ENCODE data around the gene CDC42SE1.
"Not testable (repeated sequence)": the region's sequence is repeated elsewhere in the genome, so short reads cannot be mapped to it uniquely, and the experiment has no call there.

Gene CDC42SE1, protein sequence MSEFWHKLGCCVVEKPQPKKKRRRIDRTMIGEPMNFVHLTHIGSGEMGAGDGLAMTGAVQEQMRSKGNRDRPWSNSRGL

DNA sequence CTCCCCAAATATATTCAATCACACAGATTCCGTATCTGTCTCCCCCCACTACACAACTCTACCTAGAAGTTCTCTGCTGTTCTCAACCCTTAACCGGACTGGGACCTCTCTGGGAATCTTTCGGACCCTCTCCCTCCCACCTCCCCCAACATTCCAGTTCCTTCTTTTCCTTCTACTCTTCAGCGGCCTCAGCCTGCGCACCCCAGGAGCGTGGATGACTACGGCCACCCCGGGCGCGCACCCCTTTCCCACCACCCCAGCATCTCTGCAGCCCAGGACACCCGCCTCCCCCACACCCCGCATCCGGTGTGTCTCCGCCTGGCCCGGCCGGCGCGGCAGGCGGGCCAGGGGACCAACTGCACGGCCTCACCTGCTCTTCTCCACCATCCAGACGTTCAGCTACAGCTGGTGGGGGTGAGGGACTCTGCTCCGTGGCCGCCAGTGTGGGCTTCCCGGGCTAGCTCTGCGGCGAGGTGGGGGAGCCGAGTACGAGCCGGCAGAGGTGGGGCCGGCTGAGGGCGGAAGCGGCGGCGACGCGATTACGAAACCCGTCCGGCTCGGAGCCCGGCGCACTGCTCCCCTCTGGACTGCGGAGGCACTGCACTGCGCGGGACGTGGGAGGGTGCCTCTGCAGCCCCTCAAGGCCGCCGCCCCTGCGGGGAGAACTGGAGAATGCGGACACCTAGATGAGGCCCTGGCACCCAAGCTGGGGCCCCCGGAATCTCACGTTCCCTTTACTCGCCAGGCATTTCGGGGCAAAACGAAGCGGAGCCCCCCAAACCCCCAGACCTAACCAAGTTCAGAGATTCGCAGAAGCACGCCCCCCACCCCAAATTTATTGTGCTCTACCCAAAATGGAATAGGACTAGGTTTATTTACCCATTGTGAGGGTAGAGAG is at the start of gene CDC42SE1:
Gene CDC42SE1, minus strand, starts transcription at position 514 of the 898 bp plus-strand sequence. CDS start 3,892 bp downstream, outside the sequence.
- peak; percentile 81 to 85 for DNase-seq

DNA sequence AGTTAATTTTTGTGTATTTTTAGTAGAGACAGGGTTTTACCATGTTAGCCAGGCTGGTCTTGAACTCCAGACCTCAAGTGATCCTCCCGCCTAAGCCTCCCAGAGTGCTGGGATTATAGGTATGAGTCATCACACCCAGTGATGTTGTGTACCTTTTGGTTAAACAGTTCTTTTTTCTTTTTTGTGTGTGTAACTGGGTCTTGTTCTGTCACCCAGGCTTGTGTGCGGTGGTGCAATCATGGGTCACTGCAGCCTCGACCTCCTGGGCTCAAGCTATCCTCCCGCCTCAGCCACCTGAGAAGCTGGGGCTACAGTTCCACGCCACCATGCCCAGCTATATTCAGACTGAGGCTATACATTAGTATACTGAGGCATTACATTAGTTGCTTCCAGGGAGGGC is 48.9 kb upstream of the CDC42SE1 start:
- DNase-seq, result no peak

DNA sequence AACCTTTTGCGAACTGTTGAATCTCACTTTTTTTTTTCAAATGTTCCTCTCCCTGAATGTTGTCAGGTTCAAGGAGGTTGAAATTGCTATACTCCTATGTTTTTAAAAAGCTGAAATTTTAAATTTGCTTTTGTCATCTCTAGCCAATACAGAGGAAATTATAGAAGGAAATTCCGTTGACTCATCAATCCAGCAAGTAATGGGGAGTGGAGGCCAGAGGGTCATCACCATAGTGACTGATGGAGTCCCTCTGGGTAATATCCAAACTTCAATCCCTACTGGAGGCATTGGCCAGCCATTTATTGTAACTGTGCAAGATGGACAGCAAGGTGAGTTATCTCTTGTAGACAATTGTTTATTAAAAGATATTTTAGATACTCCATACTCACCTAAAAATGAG is 47.5 kb upstream of the CDC42SE1 start:
- no peak for DNase-seq

DNA sequence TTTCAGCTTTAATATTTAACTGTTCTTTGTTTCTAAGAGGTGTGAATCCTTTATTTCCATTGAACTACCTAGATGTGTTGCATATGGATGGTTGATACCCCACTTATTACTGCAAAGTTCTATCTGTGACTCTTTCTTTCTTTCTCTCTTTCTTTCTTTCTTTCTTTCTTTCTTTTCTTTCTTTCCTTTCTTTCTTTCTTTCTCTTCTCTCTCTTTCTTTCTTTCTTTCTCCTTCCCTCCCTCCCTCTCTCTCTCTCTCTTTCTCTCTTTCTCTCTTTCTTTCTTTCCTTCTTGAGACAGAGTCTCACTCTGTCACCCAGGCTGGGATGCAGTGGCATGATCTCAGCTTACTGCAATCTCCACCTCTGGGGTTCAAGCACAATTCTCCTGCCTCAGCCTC is 45.2 kb upstream of the CDC42SE1 start:
- DNase-seq, result no peak

DNA sequence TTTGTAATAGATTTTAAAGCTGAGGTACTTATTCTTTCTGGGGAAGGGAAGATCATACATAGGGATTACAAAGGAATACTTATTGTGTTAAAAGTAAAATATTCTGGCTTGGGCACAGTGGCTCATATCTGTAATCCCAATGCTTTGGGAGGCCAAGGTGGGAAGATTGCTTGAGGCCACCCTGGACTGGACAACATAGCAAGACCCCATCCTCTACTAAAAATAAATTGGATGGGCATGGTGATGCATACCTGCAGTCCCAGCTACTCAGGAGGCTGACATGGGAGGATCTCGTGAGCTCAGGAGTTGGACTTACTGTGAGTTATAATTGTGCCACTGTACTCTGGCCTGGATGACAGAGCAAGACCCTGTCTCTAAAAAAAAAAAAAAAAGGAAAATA is 38.7 kb upstream of the CDC42SE1 start:
- no peak for DNase-seq

DNA sequence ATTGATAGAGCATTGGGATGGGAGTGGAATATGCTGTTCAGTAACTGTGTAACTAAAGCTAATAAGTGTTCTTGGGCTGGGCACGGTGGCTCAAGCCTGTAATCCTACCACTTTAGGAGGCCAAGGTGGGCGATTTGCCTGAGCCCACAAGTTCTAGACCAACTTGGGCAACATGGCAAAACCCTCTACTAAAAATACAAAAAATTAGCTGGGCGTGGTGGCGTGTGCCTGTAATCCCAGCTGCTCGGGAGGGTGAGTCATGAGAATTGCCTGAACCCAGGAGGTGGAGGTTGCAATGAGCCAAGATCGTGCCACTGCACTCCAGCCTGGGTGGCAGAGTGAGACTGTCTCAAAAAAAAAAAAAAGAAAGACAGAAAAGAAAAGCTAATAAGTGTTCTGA is 38.0 kb upstream of the CDC42SE1 start:
- not testable (repeated sequence) for DNase-seq

DNA sequence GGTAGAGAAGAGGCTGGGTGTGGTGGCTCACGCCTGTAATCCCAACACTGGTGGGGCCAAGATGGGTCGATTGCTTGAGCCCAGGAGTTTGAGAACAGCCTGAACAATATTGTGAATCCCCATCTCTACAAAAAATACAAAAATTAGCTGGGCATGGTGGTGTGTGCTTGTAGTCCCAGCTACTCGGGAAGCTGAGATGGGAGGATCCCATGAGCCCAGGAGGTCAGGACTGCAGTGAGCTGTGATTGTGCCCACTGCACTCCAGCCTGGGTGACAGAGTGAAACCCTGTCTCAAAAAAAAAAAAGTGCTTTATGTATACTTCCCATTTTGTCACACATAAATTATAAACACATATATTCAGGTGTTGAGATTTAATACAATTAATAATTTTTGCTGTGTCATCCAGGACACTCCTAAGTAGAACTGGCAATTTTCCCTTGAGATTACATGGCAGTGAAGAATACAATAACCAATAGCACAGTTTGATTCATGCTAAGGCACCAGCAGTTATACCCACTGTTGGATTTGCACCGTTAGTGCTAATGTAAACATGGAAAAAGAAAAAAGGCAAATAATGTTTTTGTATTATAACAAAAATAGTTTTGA is 26.6 kb upstream of the CDC42SE1 start:
- no peak for DNase-seq

DNA sequence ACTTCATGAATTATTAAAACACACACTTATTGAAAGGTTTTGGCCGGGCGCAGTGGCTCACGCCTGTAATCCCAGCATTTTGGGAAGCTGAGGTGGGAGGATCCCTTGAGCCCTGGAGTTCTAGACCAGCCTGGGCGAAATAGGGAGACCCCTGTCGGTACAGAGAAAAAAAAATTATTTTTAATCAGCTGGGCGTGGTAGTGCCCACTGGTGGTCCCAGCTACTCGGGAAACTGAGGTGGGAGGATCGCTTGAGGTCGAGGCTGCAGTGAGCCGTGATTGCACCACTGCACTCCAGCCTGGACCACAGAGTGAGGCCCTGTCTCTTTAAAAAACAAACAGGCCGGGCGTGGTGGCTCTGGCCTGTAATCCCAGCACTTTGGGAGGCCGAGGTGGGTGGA is 12.8 kb upstream of the CDC42SE1 start:
- DNase-seq, result no peak

DNA sequence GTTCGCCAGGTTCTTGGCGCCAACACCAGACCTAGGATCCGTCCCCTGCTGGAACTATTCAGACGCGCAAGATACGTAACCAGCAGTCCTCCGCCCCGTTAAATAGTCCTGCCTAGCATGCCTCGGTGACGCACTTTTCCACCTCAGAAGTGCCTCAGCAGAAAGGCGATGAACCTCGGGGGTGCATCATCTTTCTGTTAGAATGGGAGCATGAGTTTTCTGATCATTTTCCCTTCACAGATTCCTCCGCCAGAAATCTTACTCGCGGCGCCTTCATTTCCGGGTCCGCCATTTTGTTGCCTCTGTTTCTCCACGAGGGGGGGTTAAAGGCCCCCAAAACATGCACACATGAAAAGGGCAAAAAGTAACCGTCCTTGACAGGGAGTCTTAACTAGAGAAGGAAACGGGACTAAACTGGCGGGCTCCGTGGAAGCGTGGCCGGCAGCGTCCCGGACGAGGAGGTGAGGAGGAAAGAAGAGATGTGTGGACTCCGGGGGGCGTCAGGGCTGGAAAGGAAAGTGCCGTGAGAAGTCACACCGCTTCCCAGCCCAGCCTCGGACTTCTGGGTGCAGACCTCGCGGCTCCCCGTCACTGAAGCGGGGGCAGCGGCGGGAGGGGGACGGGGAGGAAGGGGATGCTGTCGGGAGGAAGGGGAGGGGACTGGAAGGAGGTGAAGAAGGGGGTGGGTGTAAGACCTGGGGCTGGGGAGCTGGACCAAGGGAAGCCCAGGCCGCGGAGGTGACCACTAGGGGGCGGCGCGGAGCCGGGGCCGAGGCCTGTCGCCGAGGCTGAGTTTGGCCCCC is 11.3 kb upstream of the CDC42SE1 start, which contains the start of gene GABPB2:
Gene GABPB2, plus strand, starts transcription at position 288 of the 803 bp plus-strand sequence. CDS start 17,429 bp downstream, outside the sequence.
- peak; percentile 94 to 95 for DNase-seq

DNA sequence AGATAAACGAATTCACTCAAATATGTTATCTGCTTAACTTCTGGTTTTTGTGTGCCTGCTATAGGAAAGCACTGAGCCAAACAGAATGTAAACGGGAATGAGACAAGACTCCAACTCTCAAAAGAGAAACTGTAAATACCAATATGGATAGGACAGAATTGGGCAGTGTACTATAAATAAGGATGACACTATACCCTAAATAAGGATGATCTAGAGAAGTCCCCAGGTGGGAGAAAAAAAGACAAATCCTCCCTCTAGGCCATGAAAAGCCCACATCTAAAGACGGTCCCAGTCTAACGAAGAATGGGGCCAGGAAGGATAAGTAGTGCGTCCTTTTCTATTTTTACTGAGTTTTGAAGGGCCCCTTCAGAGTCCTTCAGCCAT is 9.7 kb upstream of the CDC42SE1 start:
- DNase-seq, result no peak

DNA sequence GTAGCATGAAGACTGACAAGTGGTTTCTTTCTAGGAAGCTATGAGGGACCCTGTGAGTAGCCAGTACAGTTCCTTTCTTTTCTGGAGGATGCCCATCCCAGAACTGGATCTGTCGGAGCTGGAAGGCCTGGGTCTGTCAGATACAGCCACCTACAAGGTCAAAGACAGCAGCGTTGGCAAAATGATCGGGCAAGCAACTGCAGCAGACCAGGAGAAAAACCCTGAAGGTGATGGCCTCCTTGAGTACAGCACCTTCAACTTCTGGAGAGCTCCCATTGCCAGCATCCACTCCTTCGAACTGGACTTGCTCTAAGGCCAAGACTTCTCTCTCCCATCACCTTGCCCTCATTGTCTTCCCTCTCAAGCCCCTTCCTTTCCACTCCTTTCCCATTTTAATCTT is 7.8 kb upstream of the CDC42SE1 start:
- no peak for DNase-seq

DNA sequence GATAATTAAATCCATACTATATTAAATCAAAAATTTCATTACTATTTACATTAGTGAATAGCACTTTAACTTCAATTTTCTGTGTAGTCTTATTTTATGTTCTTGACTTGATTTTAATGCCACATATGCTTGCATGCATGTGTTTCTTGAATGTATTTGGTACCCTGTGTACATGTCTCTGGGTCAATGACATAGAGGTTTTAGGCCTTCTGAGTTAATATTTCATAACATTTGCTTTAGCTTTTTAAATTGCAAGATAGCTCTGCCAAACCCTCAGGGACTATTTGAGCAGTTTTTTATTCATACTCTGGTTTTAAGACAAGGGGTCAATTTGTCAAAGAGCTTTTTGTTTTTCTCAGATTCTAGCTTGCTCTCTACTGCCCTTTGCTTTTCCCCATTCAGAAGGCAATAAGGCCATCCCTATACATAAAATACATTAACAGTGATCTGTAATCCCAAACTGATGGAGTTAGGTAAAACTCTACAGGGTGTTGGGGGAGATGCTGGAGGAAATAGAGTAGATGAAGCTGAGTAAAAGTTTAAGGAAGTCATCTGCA is 5.7 kb upstream of the CDC42SE1 start:
- no peak for DNase-seq

DNA sequence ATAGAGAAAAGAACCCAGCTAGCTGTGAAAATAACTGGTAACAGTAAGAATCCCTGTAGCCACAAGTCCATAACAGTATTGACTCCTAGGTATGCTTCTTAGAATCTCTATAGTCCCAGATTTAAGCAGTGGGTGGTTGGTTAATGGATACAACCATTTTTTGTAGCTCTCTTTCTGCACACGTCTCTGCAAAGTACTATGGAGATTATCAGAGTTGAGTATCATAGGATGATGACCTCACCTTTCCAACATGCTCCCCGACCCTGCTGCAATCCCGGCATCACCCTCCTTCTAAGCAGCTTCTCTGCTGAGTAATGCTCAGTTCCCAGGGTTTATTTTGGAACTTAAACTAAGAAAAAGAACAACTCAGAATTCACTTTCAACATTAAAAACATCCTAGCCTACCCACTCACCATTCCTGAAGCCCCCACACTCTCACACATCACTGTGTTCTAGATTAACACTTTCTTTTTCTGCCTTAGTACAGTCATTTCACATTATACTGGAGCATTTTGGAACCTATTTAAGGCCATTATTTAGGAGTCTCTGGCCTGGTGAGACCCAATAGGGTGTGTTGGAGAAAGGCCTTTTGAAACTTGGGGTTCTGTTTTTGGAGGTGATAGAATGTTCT is 3.4 kb upstream of the CDC42SE1 start:
- peak in 1 of 2 experiments; percentile 13 for DNase-seq

DNA sequence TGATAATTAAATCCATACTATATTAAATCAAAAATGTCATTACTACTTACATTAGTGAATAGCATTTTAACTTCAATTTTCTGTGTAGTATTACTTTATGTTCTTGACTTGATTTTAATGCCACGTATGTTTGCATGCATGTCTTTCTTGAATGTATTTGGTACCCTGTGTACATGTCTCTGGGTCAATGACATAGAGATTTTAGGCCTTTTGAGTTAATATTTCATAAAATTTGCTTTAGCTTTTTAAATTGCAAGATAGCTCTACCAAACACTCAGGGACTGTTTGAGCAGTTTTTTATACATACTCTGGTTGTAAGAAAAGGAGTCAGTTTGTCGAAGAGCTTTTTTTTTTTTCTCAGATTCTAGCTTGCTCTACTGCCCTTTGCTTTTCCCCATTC is 2.3 kb upstream of the CDC42SE1 start:
- no peak for DNase-seq

DNA sequence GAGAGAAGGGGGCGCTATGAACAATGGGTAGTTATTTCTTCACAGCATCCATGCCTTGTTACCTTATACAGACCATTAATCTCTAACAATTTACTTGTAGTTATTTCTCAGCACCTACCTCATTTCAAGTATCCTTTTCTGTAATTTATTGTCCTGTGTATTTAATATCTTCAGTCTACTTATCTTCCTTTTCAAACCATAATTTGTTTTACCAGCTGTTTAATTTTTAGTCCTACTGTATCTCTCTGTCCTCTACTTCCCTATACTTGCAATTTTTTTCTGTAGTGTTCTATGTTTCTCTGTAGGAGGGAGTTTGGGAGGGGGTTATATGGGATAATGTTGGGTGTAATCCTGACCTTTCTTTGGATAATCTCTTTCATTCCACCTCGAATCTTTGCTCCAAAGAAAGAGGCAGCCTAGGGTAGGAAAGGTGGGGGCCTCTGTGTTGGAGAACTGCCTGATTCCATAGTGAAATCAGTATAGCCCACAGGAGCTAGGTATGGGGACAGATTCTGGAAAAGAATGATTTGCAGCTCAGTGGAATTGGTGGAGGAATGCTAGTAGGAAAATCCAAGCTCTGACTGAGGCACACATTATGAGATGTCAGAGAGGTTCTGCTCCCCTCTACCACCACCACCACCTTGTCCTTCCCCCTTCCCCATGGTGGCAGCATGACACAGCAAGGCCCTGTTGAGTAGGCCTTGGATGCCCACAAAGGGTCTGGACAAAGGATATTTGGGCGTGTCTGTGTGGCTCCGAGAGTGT is 1.4 kb upstream of the CDC42SE1 start:
- DNase-seq, result peak in 1 of 2 experiments; percentile 8

DNA sequence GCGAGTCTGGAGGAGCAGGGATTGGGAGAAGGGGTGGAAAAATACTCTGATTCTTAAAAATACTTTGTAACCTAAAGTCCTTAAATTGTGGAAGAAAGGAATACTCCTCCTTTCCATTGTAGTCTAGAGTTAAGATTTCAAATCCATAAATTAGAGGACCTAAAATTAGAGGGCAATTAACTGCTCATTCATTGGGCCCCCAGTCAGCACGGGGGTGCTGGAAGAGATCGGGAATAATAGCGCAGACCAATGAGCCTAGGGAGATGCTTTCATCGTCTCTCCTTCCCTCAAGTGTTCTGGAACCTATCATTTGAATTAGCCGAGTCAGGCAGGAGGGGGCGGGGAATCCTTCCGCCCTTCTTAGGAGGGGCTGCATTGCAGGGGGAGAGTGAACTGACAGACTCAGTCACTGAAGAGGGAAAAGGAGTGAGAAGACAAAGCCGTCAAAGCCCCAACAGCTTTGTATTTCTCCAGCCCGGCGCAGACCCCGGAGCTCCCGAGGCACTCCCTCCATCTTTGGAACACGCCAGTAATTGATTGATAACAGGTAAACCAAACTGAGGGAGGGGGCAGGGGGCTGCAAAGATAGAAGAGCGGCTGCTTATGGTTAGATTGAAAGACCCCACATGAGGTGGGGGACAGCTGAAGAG is 710 bp upstream of the CDC42SE1 start, which contains the start of gene MLLT11:
Gene MLLT11, plus strand, starts transcription at position 391 of the 650 bp plus-strand sequence. CDS start 6,828 bp downstream, outside the sequence.
- DNase-seq, result peak in 1 of 2 experiments; percentile 35

DNA sequence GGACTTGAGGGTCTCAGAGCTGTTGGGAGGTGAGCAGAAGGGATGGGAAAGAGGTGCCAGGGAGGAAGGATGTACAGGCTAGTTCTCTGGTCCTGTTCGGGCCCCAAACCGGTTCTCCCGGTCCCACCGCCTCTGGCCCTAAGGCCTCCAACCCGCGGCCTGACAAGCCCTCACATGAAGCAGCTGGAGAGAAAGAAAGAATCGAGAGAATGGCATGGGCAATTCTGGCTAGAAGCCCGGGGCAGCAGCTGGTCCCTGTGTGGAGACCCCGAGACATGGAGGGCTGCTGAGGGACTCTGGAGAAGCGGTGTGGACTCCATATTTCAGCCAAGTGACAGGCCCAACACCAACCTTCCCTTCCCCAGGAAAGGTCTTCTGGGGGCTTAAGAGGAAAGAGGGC is 730 bp downstream of the CDC42SE1 start:
- DNase-seq, result no peak

DNA sequence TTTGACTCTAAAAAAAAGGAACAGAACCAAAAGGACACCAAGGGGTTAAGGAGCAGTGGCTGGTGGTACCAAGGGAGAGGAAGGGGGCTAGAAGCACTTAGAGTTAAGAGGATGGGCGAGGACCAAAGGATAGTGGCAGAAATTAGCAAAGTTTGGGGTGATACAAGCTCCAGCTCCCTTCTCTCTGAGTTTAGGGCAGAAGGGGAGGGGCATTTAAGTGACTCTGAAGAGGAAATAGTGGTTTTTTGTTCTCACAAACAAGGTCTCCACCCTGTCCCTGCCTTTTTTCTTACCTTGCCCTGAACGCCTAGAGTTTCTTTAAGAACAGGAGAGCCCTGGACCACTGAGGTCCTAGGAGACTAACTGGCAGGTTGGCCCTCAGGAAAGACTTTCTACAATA is 3.3 kb downstream of the CDC42SE1 start:
- DNase-seq, result no peak

DNA sequence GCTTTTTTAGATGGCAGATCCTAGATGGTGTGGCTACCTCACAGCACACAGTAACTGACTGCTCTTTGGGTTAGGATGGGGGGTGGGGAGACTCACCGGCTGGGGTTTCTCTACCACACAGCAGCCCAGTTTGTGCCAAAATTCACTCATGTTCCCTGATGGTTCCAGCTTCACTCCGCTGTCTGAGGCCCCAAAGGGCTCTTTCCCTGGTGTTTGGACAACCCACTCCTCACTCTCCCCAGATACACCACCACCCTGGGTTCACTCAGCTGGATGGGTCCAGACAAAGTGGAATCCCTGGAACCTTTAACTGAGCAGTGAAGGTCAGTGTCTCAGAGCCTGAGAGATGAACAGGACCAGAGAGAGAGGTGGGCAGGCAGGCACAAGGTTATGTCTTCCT is 3.8 kb downstream of the CDC42SE1 start:
- DNase-seq, result no peak

DNA sequence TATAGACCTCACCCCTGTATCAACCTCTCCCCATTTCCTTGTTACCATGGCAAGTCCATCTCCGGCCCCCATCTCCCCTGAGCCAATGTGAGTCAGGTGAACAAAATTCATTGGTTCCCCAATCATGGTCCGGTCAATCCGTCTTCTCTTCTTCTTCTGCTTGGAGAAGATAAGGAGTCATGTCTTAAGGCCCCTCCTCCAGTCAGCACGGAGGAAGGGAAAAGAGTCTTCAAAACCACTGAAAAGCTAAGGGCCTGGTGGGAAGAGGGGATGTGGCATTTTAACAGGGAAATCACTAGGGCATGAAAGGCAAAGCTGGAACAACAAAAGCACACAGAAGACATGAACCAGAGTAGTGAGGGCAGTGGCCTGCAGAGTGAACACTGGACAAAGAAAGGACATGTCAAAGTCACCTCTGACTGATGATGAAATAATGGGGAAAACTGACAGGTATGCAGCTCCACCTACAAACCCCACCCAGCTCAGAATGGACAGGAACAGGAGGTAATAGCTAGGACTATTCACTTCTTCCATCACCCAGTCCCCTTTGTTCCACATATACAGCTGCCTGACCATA is 4.4 kb downstream of the CDC42SE1 start:
- no peak for DNase-seq
